Measurements from ENCODE around the gene ZGRF1.

DNA sequence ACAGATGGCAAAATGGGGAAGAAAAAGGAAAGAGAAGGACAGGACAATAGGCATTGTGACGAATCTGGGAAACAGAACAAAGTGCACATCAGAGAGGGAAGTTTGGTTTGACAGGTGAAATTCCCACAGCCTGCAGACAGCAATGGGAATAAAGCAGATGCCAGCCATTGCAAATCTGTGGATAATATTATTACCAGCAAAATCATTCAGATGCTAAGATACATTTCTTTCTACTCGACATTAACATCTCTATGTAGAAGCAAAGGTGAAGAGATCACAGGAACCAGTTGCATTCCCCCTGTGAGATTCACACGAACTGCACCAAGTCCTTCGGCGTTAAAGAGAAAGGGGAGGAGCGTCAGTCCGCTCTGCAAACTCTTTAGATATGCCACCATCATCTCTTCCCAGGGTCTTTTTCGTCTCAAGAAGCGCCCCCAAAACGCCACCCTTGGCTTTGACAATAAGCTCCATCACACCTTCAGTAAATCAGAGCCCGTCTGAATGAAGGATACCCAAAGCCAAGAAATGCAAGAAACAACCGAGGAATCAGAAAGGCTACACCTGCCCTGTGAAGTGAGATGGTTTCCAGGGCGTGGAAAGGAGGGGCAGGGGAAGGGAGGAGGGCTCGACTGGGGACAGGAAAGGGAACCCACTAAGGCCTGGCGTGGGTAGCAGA is 122.6 kb downstream of the ZGRF1 start:
- TF ChIP-seq, protein P1, sequence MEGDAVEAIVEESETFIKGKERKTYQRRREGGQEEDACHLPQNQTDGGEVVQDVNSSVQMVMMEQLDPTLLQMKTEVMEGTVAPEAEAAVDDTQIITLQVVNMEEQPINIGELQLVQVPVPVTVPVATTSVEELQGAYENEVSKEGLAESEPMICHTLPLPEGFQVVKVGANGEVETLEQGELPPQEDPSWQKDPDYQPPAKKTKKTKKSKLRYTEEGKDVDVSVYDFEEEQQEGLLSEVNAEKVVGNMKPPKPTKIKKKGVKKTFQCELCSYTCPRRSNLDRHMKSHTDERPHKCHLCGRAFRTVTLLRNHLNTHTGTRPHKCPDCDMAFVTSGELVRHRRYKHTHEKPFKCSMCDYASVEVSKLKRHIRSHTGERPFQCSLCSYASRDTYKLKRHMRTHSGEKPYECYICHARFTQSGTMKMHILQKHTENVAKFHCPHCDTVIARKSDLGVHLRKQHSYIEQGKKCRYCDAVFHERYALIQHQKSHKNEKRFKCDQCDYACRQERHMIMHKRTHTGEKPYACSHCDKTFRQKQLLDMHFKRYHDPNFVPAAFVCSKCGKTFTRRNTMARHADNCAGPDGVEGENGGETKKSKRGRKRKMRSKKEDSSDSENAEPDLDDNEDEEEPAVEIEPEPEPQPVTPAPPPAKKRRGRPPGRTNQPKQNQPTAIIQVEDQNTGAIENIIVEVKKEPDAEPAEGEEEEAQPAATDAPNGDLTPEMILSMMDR (IDR thresholded peaks at IDR 0.05): no peak
- no peak for TF ChIP-seq EZH2 (IDR thresholded peaks at IDR 0.05; ENCODE audit: borderline replicate concordance, insufficient read depth, low read depth, low read length, poor library complexity, severe bottlenecking)

Measured in B cell (primary cell).